ENCODE results near the gene CYFIP1.

- TF ChIP-seq POLR2AphosphoS5 (IDR thresholded peaks at IDR 0.05; ENCODE audit: low read depth, low read length) (no peak), CTCF (IDR thresholded peaks at IDR 0.05 in 2 of 3, conservative IDR thresholded peaks at IDR 0.05 in 1 of 3; ENCODE audit: borderline replicate concordance in 1 of 3, insufficient read depth in 1 of 3, low read depth in 2 of 3, low read length in 2 of 3) (no peak), ZNF274 (IDR thresholded peaks at IDR 0.05; ENCODE audit: low read depth, low read length) (no peak), RAD21 (IDR thresholded peaks at IDR 0.05; ENCODE audit: low read depth) (no peak)
These were observed 64.2 kb downstream of the CYFIP1 start for GRCh38 chr15:22915866-22916515.

Measured in HCT116 (cell line).